Tibial nerve (tissue), 4 donors: ENCODE data around the gene TGFB2. TPM values are rescaled to one million over a fixed set of nuclear protein-coding genes. Genes with fewer than 3 reads are reported as not detected.

Source experiments
- DNase-seq, 2 donors: peaks; one replicate each; pipeline ENCODE4 v3.0.0-alpha.2; 2019; ENCODE audit warnings: low spot score in 2 of 2
- H3K27ac ChIP-seq, 4 donors: fragments of 200-600 bp; sonication (generic) in 3 of 4; one replicate each; pipeline ENCODE4 v1.5.1; 2017 to 2019; ENCODE audit warnings: mild to moderate bottlenecking in 1 of 4
- H3K27me3 ChIP-seq, 2 donors: fragments of 200-600 bp; sonication (generic) in 1 of 2; one replicate each; pipeline versions ENCODE4 v1.5.1 to v1.6.0; 2017 to 2019
- H3K36me3 ChIP-seq, 3 donors: fragments of 200-600 bp; sonication (generic); one replicate each; pipeline ENCODE4 v1.5.1; 2018 to 2019
- H3K4me1 ChIP-seq, 4 donors: fragments of 200-600 bp; sonication (generic) in 3 of 4; one replicate each; pipeline ENCODE4 v1.5.1; 2017 to 2019
- H3K4me3 ChIP-seq, 4 donors: fragments of 200-600 bp; sonication (generic) in 3 of 4; one replicate each; pipeline ENCODE4 v1.5.1; 2017 to 2019; ENCODE audit warnings: mild to moderate bottlenecking in 1 of 4, moderate library complexity in 1 of 4
- H3K9me3 ChIP-seq, 4 donors: fragments of 200-600 bp; sonication (generic) in 3 of 4; one replicate each; pipeline ENCODE4 v1.5.1; 2017 to 2019
- CTCF ChIP-seq, 5 experiments: fragments of 200-600 bp in 3 of 5; fragments of 450-650 bp in 2 of 5; sonication (generic) in 3 of 5; IDR thresholded peaks; one replicate each; pipeline ENCODE4 v1.5.1; 2016 to 2019; ENCODE audit warnings: antibody characterized with exemption in 5 of 5, mild to moderate bottlenecking in 3 of 5, moderate library complexity in 2 of 5
- EP300 ChIP-seq, 2 donors: sonication (generic); formaldehyde crosslinking; IDR thresholded peaks; one replicate each; pipeline ENCODE4 v1.6.1; 2017; ENCODE audit warnings: antibody characterized with exemption in 2 of 2, mild to moderate bottlenecking in 1 of 2
- POLR2A ChIP-seq, 2 donors: fragments of 450-650 bp; IDR thresholded peaks; one replicate each; pipeline ENCODE4 v1.6.1; 2017; ENCODE audit warnings: antibody characterized with exemption in 2 of 2, mild to moderate bottlenecking in 2 of 2, moderate library complexity in 2 of 2
- WGBS, 2 donors: methylation state at CpG; one replicate each; pipeline ENCODE4 v1.1.5; 2018; 5-methylcytosine and 5-hydroxymethylcytosine counted together
- total RNA-seq, 4 donors: library from RNA; depleted of rRNA; stranded (reverse); fragments of >200 nt; gene quantifications; one replicate each; pipeline ENCODE4 v1.1.0, GENCODE V29; 2016

TGFB2 gene
- total RNA-seq, 4 donors from 2014 or later: 7.3 to 13.5 (median 8.3) TPM

- H3K4me1 ChIP-seq: peaks cover 0 to 43% (median 11%) of the 10 kb centered on the region in 4 donors
- DNase-seq: peak in 1 of 2 donors; percentile 34
Measured at GRCh38 chr1:218345673-218346390, 696 bp downstream of the TGFB2 start.

GRCh38 chr1:218346391-218347204 lies 1.5 kb downstream of the TGFB2 start:
- peak in 1 of 2 donors; percentile 26 for DNase-seq
- TF ChIP-seq CTCF (IDR thresholded peaks at IDR 0.05) (no peak), POLR2A (IDR thresholded peaks at IDR 0.05) (no peak), EP300 (IDR thresholded peaks at IDR 0.05) (no peak)

More at GRCh38 chr1:218345673-218346390, 696 bp downstream of the TGFB2 start:
- Histone ChIP-seq H3K27me3 (no peaks in the 10 kb centered on the region), H3K27ac (peak overlapping the region; percentile 31 to 89 (median 71)), H3K9me3 (no peaks in the 10 kb centered on the region), H3K4me3 (peak overlapping the region; percentile 53 to 76 (median 69)), H3K36me3 (no peaks in the 10 kb centered on the region)
- 0 to 1% methylated on average over 41 to 59 of the region's 64 CpGs for WGBS, 2 donors
- TF ChIP-seq POLR2A (IDR thresholded peaks at IDR 0.05) (no peak), CTCF (IDR thresholded peaks at IDR 0.05) (peak in 1 of 5 experiments; percentile 46), EP300 (IDR thresholded peaks at IDR 0.05) (no peak)

GRCh38 chr1:218347336-218347722 lies 2.2 kb downstream of the TGFB2 start:
- H3K4me1 ChIP-seq: peaks cover 0 to 50% (median 11%) of the 10 kb centered on the region in 4 donors
- TF ChIP-seq CTCF (IDR thresholded peaks at IDR 0.05) (no peak), EP300 (IDR thresholded peaks at IDR 0.05) (no peak), POLR2A (IDR thresholded peaks at IDR 0.05) (no peak)
- peak overlapping the region; percentile 53 to 89 (median 72) for H3K27ac ChIP-seq
- 2 to 8% methylated on average over 14 of the region's 14 CpGs for WGBS, 2 donors
- no peaks in the 10 kb centered on the region for H3K36me3 ChIP-seq
- peak overlapping the region; percentile 53 to 76 (median 69) for H3K4me3 ChIP-seq
- no peaks in the 10 kb centered on the region for H3K27me3 ChIP-seq
- no peaks in the 10 kb centered on the region for H3K9me3 ChIP-seq
- DNase-seq: no peak

More at GRCh38 chr1:218346391-218347204, 1.5 kb downstream of the TGFB2 start:
- peak overlapping the region; percentile 53 to 76 (median 69) for H3K4me3 ChIP-seq
- H3K9me3 ChIP-seq: no peaks in the 10 kb centered on the region
- no peaks in the 10 kb centered on the region for H3K27me3 ChIP-seq
- H3K4me1 ChIP-seq: peaks cover 0 to 45% (median 11%) of the 10 kb centered on the region in 4 donors
- WGBS, 2 donors: 2% methylated on average over 38 to 39 of the region's 39 CpGs
- H3K36me3 ChIP-seq: no peaks in the 10 kb centered on the region
- H3K27ac ChIP-seq: peak overlapping the region; percentile 53 to 89 (median 72)

- no peaks in the 10 kb centered on the region for H3K9me3 ChIP-seq
- WGBS, 2 donors: 24 to 30% methylated on average over 9 of the region's 9 CpGs
- DNase-seq: no peak
- peak overlapping the region; percentile 53 to 76 (median 69) for H3K4me3 ChIP-seq
- H3K4me1 ChIP-seq: peaks cover 0 to 50% (median 11%) of the 10 kb centered on the region in 4 donors
- H3K27me3 ChIP-seq: no peaks in the 10 kb centered on the region
- H3K36me3 ChIP-seq: no peaks in the 10 kb centered on the region
- H3K27ac ChIP-seq: peak overlapping the region in 3 of 4 donors; percentile 53 to 89 (median 89)
- TF ChIP-seq EP300 (IDR thresholded peaks at IDR 0.05) (no peak), POLR2A (IDR thresholded peaks at IDR 0.05) (no peak), CTCF (IDR thresholded peaks at IDR 0.05) (no peak)
Measured at GRCh38 chr1:218347723-218348627, 2.8 kb downstream of the TGFB2 start.
